ENCODE measurements around the gene CLEC10A.

DNA sequence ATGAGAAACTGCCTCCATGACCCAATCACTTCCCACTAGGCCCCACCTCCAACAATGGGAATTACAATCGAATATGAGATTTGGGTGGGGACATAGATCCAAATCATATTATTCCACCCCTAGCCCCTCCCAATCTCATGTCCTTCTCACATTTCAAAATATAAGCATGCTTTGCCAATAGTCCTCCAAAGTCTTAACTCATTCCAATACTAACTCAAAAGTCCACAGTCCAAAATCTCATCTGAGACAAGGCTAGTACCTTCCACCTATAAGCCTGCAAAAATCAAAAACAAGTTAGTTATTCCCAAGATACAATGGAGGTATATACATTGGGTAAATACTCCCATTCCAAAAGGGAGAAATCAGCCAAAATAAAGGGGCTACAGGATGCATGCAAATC lies 12.9 kb downstream of the CLEC10A start:
- no peak for TF ChIP-seq CTCF (IDR thresholded peaks at IDR 0.05; ENCODE audit: poor library complexity)
- TF ChIP-seq EZH2 (IDR thresholded peaks at IDR 0.05; ENCODE audit: borderline replicate concordance), result no peak
- TF ChIP-seq EZH2phosphoT487 (IDR thresholded peaks at IDR 0.05; ENCODE audit: low read depth, severe bottlenecking, unreplicated experiment), result no peak

All from hepatocyte (in vitro differentiated cells).